ENCODE data around the gene SLC38A10. TPM values are rescaled to one million over a fixed set of nuclear protein-coding genes. Genes with fewer than 3 reads are reported as not detected.

The SLC38A10 gene
- total RNA-seq, 1 experiment from 2014 or later = 109 TPM

DNA sequence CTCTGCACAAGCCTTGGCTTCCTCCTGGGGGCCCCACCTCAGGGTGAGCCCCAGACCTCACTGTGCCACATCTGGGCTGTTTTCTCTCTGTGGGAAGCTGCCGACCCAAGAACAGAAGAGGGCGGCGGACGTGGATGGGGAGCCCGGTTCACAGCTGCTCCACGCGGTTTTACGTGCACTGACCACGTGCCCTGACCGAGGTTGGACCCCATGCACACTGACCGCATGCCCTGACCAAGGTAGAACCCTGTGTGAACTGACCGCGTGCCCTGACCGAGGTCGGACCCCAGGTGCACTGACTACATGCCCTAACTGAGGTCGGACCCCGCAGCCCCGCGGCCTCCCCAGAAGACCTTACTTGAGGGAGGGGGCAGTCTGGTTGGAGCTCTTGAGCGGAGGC lies 92.0 kb downstream of the SLC38A10 start:
- Histone ChIP-seq H3K27ac (ENCODE audit: low read depth, low read length) (no peak overlapping the region), H3K79me2 (ENCODE audit: insufficient read depth, low read length) (no peaks in the 10 kb centered on the region), H3K4me1 (ENCODE audit: control insufficient read depth in 1 of 2, insufficient read depth in 2 of 2, low read length in 2 of 2) (peaks cover 0 to 8% of the 10 kb centered on the region in 2 experiments; a peak in 1 of 4 replicates), H3K9ac (ENCODE audit: low read length) (no peak overlapping the region), H3K4me2 (ENCODE audit: low read length) (no peak overlapping the region), H3K4me3 (replicated peaks in 1 of 2; ENCODE audit: low read depth in 1 of 2, low read length in 2 of 2) (no peak overlapping the region), H3K9me3 (ENCODE audit: control insufficient read depth in 1 of 2, insufficient read depth in 1 of 2, low read depth in 1 of 2, low read length in 2 of 2) (no peaks in the 10 kb centered on the region), H3K36me3 (ENCODE audit: control insufficient read depth in 1 of 2, insufficient read depth in 2 of 2, low read length in 2 of 2) (peaks cover 0 to 4% of the 10 kb centered on the region in 2 experiments; a peak in 2 of 4 replicates), H2AFZ (ENCODE audit: low read depth, low read length, poor library complexity, severe bottlenecking) (no peak overlapping the region), H3K27me3 (ENCODE audit: insufficient read depth, low read length) (no peaks in the 10 kb centered on the region), H3K9me2 (ENCODE audit: insufficient read depth) (no peaks in the 10 kb centered on the region), H4K20me1 (ENCODE audit: insufficient read depth) (no peaks in the 10 kb centered on the region)
- ATAC-seq = no peak
- intact Hi-C loops (cut with micrococcal nuclease) = no loop called here
- TF ChIP-seq SP1 (IDR thresholded peaks at IDR 0.05; ENCODE audit: low read depth) (no peak), EZH2 (IDR thresholded peaks at IDR 0.05) (no peak), EZH2phosphoT487 (IDR thresholded peaks at IDR 0.05; ENCODE audit: borderline replicate concordance) (no peak), ZFX (IDR thresholded peaks at IDR 0.05) (no peak), CTCF (IDR thresholded peaks at IDR 0.05 in 2 of 3, conservative IDR thresholded peaks at IDR 0.05 in 1 of 3; ENCODE audit: borderline replicate concordance in 1 of 3, insufficient read depth in 1 of 3, low read depth in 2 of 3, low read length in 2 of 3) (no peak), JUND (IDR thresholded peaks at IDR 0.05) (no peak), CEBPB (IDR thresholded peaks at IDR 0.05; ENCODE audit: low read depth) (no peak), YY1 (IDR thresholded peaks at IDR 0.05; ENCODE audit: extremely low read depth, insufficient replicate concordance, low read depth, low read length) (no peak), SRF (IDR thresholded peaks at IDR 0.05; ENCODE audit: low read depth) (no peak), RAD21 (IDR thresholded peaks at IDR 0.05; ENCODE audit: low read depth) (no peak), FOSL1 (IDR thresholded peaks at IDR 0.05; ENCODE audit: low read depth) (no peak), POLR2A (IDR thresholded peaks at IDR 0.05; ENCODE audit: borderline replicate concordance, extremely low read depth, insufficient read depth, insufficient read length) (no peak), SIN3A (IDR thresholded peaks at IDR 0.05; ENCODE audit: low read depth) (no peak), ELF1 (IDR thresholded peaks at IDR 0.05; ENCODE audit: borderline replicate concordance, low read depth) (no peak), POLR2AphosphoS5 (IDR thresholded peaks at IDR 0.05; ENCODE audit: low read depth, low read length) (no peak), ZNF274 (IDR thresholded peaks at IDR 0.05; ENCODE audit: low read depth, low read length) (no peak)
- TF ChIP-seq, protein P1, sequence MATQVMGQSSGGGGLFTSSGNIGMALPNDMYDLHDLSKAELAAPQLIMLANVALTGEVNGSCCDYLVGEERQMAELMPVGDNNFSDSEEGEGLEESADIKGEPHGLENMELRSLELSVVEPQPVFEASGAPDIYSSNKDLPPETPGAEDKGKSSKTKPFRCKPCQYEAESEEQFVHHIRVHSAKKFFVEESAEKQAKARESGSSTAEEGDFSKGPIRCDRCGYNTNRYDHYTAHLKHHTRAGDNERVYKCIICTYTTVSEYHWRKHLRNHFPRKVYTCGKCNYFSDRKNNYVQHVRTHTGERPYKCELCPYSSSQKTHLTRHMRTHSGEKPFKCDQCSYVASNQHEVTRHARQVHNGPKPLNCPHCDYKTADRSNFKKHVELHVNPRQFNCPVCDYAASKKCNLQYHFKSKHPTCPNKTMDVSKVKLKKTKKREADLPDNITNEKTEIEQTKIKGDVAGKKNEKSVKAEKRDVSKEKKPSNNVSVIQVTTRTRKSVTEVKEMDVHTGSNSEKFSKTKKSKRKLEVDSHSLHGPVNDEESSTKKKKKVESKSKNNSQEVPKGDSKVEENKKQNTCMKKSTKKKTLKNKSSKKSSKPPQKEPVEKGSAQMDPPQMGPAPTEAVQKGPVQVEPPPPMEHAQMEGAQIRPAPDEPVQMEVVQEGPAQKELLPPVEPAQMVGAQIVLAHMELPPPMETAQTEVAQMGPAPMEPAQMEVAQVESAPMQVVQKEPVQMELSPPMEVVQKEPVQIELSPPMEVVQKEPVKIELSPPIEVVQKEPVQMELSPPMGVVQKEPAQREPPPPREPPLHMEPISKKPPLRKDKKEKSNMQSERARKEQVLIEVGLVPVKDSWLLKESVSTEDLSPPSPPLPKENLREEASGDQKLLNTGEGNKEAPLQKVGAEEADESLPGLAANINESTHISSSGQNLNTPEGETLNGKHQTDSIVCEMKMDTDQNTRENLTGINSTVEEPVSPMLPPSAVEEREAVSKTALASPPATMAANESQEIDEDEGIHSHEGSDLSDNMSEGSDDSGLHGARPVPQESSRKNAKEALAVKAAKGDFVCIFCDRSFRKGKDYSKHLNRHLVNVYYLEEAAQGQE (IDR thresholded peaks at IDR 0.05; ENCODE audit: low read depth) = no peak
- TF ChIP-seq, protein P2, sequence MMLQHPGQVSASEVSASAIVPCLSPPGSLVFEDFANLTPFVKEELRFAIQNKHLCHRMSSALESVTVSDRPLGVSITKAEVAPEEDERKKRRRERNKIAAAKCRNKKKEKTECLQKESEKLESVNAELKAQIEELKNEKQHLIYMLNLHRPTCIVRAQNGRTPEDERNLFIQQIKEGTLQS (IDR thresholded peaks at IDR 0.05) = no peak
- TF ChIP-seq, protein P3, sequence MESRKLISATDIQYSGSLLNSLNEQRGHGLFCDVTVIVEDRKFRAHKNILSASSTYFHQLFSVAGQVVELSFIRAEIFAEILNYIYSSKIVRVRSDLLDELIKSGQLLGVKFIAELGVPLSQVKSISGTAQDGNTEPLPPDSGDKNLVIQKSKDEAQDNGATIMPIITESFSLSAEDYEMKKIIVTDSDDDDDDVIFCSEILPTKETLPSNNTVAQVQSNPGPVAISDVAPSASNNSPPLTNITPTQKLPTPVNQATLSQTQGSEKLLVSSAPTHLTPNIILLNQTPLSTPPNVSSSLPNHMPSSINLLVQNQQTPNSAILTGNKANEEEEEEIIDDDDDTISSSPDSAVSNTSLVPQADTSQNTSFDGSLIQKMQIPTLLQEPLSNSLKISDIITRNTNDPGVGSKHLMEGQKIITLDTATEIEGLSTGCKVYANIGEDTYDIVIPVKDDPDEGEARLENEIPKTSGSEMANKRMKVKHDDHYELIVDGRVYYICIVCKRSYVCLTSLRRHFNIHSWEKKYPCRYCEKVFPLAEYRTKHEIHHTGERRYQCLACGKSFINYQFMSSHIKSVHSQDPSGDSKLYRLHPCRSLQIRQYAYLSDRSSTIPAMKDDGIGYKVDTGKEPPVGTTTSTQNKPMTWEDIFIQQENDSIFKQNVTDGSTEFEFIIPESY (IDR thresholded peaks at IDR 0.05; ENCODE audit: extremely low read depth, insufficient replicate concordance, low read length) = no peak
- ChIA-PET RAD21 (ENCODE audit: low non-redundant PET in 1 of 2, low total read pairs in 2 of 2, uncharacterized antibody in 2 of 2, unreplicated experiment in 2 of 2) (no interaction called here), POLR2A (no interaction called here), CTCF (no interaction called here)
- DNase-seq (ENCODE audit: low read depth, low spot score) = no peak
- no TSS peak for BruUV-seq (replicated peaks)
